ENCODE results near the gene ATP5ME. TPM values are rescaled to one million over a fixed set of nuclear protein-coding genes. Genes with fewer than 3 reads are reported as not detected.
A peak's percentile ranks its signal among the peaks of the same experiment; 100 is the strongest.
"Not testable (repeated sequence)": the region's sequence is repeated elsewhere in the genome, so short reads cannot be mapped to it uniquely, and the experiment has no call there.

The ATP5ME gene
- total RNA-seq, 1 donor from 2014 or later = 35.2 TPM

GRCh38 chr4:705278-706082, 31.4 kb upstream of the ATP5ME start, which contains the start of gene PCGF3:
TSS of gene PCGF3 (plus strand) at chr4:705832. CDS start at chr4:733681, 27,849 bp downstream.
- peak; percentile 97 for DNase-seq (ENCODE audit: low spot score)

- no peak for DNase-seq (ENCODE audit: low spot score)
Observed at GRCh38 chr4:704971-705277, 30.8 kb upstream of the ATP5ME start.

GRCh38 chr4:704198-704891, 30.3 kb upstream of the ATP5ME start:
- DNase-seq (ENCODE audit: low spot score) = no peak

GRCh38 chr4:703336-704197, 29.5 kb upstream of the ATP5ME start:
- no peak for DNase-seq (ENCODE audit: low spot score)

- DNase-seq (ENCODE audit: low spot score) = no peak
Observed at GRCh38 chr4:702618-703048, 28.6 kb upstream of the ATP5ME start.

GRCh38 chr4:700587-701264, 26.6 kb upstream of the ATP5ME start:
- no peak for DNase-seq (ENCODE audit: low spot score)

GRCh38 chr4:699816-700580, 25.9 kb upstream of the ATP5ME start:
- no peak for DNase-seq (ENCODE audit: low spot score)

- DNase-seq (ENCODE audit: low spot score) = not testable (repeated sequence)
Observed at GRCh38 chr4:694341-694940, 20.4 kb upstream of the ATP5ME start.

GRCh38 chr4:692771-693554, 18.9 kb upstream of the ATP5ME start:
- no peak for DNase-seq (ENCODE audit: low spot score)

GRCh38 chr4:689723-690122, 15.6 kb upstream of the ATP5ME start:
- DNase-seq (ENCODE audit: low spot score) = no peak

GRCh38 chr4:688854-689681, 15.0 kb upstream of the ATP5ME start, which contains the start of gene SLC49A3:
TSS of gene SLC49A3 (minus strand) at chr4:689151. CDS start at chr4:689127, 24 bp downstream.
- no peak for DNase-seq (ENCODE audit: low spot score)

GRCh38 chr4:687971-688853, 14.1 kb upstream of the ATP5ME start:
- DNase-seq (ENCODE audit: low spot score) = no peak

- DNase-seq (ENCODE audit: low spot score) = peak; percentile 66
Observed at GRCh38 chr4:687048-687970, 13.2 kb upstream of the ATP5ME start.

GRCh38 chr4:686413-687040, 12.5 kb upstream of the ATP5ME start:
- no peak for DNase-seq (ENCODE audit: low spot score)

- no peak for DNase-seq (ENCODE audit: low spot score)
Observed at GRCh38 chr4:685679-686412, 11.8 kb upstream of the ATP5ME start.
